SK-N-DZ (cell line): ENCODE data around the gene CEACAM7.
A peak's percentile ranks its signal among the peaks of the same experiment; 100 is the strongest.
"Not testable (repeated sequence)": the region's sequence is repeated elsewhere in the genome, so short reads cannot be mapped to it uniquely, and the experiment has no call there.

Experiments
- DNase-seq: peaks from one replicate; pipeline ENCODE4 v3.0.0-alpha.2; 2015; ENCODE audit warnings: low spot score
- small RNA-seq, 2 experiments: library from RNA; depleted of rRNA; stranded (forward); fragments of <200 nt; gene quantifications; one replicate each; pipeline ENCODE3, GENCODE V24; 2014

Gene CEACAM7

GRCh38 chr19:41656756-41657155, 31.3 kb downstream of the CEACAM7 start:
- DNase-seq: not testable (repeated sequence)

GRCh38 chr19:41652250-41652649, 35.8 kb downstream of the CEACAM7 start:
- DNase-seq: no peak

GRCh38 chr19:41649827-41650226, 38.2 kb downstream of the CEACAM7 start:
- DNase-seq: no peak

GRCh38 chr19:41646589-41647204, 41.4 kb downstream of the CEACAM7 start:
- DNase-seq: no peak

- peak; percentile 17 for DNase-seq
Measured at GRCh38 chr19:41641879-41642485, 46.1 kb downstream of the CEACAM7 start.

- no peak for DNase-seq
Measured at GRCh38 chr19:41638641-41639081, 49.4 kb downstream of the CEACAM7 start.

GRCh38 chr19:41637484-41637883, 50.6 kb downstream of the CEACAM7 start:
- DNase-seq: no peak

- DNase-seq: no peak
Measured at GRCh38 chr19:41627966-41628675, 59.9 kb downstream of the CEACAM7 start.

GRCh38 chr19:41626877-41627276, 61.2 kb downstream of the CEACAM7 start, which contains the start of gene CEACAM4:
Gene CEACAM4 (minus strand): TSS chr19:41627074. CDS start chr19:41626963, 111 bp downstream.
- DNase-seq: no peak

GRCh38 chr19:41626278-41626677, 61.8 kb downstream of the CEACAM7 start:
- DNase-seq: no peak

- DNase-seq: no peak
Measured at GRCh38 chr19:41624937-41625336, 63.1 kb downstream of the CEACAM7 start.

GRCh38 chr19:41624515-41624914, 63.6 kb downstream of the CEACAM7 start:
- no peak for DNase-seq

- DNase-seq: no peak
Measured at GRCh38 chr19:41623360-41623759, 64.7 kb downstream of the CEACAM7 start.

Small RNAs within 50 kb of the gene (small RNA-seq; reads per million reads assigned to genes)
- gene AC243960.4: 0 reads per million in 2 experiments
